DOHH2 (cell line): ENCODE measurements around the gene BDNF.

ENCODE experiments used
- EZH2phosphoT487 ChIP-seq: fragments of 200-600 bp; sonication (generic); IDR thresholded peaks from 2 replicates; pipeline ENCODE4 v1.6.1; 2017; ENCODE audit warnings: borderline replicate concordance, mild to moderate bottlenecking, antibody characterized with exemption, low read length, moderate library complexity, mixed read lengths
- TF ChIP-seq, protein P1 (sequence below): fragments of 200-600 bp; sonication (generic); IDR thresholded peaks from one replicate; pipeline ENCODE4 v1.5.1; 2014; ENCODE audit warnings: antibody characterized with exemption, mild to moderate bottlenecking, low read depth, low read length; ENCODE audit not compliant: poor library complexity, severe bottlenecking

DNA sequence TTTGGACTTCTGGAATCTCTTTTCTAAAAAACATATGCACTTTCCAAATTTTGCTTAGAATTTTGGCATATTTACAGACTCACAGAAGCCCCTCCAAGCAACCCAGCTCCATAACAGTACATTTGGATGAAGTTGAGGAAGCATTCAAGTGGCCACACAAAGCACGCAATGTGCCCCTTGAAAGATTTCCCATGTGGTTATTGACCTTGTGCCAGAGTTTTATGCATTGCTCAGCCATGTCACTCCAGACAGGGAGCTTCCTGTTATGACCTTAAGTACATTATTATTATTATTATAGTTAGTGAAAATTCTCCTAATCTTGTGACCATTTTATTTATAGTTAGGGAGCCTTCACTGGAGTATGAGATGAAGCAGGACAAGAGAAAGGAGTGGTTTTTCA lies 35.0 kb upstream of the BDNF start:
- TF ChIP-seq, protein P1, sequence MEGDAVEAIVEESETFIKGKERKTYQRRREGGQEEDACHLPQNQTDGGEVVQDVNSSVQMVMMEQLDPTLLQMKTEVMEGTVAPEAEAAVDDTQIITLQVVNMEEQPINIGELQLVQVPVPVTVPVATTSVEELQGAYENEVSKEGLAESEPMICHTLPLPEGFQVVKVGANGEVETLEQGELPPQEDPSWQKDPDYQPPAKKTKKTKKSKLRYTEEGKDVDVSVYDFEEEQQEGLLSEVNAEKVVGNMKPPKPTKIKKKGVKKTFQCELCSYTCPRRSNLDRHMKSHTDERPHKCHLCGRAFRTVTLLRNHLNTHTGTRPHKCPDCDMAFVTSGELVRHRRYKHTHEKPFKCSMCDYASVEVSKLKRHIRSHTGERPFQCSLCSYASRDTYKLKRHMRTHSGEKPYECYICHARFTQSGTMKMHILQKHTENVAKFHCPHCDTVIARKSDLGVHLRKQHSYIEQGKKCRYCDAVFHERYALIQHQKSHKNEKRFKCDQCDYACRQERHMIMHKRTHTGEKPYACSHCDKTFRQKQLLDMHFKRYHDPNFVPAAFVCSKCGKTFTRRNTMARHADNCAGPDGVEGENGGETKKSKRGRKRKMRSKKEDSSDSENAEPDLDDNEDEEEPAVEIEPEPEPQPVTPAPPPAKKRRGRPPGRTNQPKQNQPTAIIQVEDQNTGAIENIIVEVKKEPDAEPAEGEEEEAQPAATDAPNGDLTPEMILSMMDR, result no peak
- TF ChIP-seq EZH2phosphoT487, result no peak
